IMR-90 (cell line): ENCODE measurements around the gene FCGR3B. TPM values are rescaled to one million over a fixed set of nuclear protein-coding genes. Genes with fewer than 3 reads are reported as not detected.
"Not testable (repeated sequence)": the region's sequence is repeated elsewhere in the genome, so short reads cannot be mapped to it uniquely, and the experiment has no call there.

Experiments used
- ATAC-seq: fragments of 200-7000 bp; cut with Tn5 transposase; 2 replicates; pipeline ENCODE4 v1.9.1; 2020; ENCODE audit warnings: low read depth, mild to moderate bottlenecking, moderate library complexity
- BruUV-seq: library from RNA; stranded (reverse); fragments of 400-500 nt; replicated peaks from 2 replicates; lab custom pipeline; 2021; lab: Mats Ljungman, UMichigan
- CTCF ChIA-PET: fragments of 300-600 bp; formaldehyde crosslinking; extraction: SDS; loops from one replicate; lab custom pipeline; 2021; ENCODE audit warnings: antibody characterized with exemption; lab: Yijun Ruan, JAX
- POLR2A ChIA-PET: fragments of 300-600 bp; sonication (Branson Sonifier 250); formaldehyde crosslinking; loops from one replicate; lab custom pipeline; 2022; ENCODE audit warnings: antibody characterized with exemption; ENCODE audit not compliant: unreplicated experiment; lab: Charles Lee
- DNase-seq: peaks from one replicate; pipeline ENCODE4 v3.0.0; 2013
- H2AFZ ChIP-seq: replicated peaks from 2 replicates; pipeline ENCODE3; 2013; ENCODE audit warnings: low read length, mild to moderate bottlenecking; ENCODE audit not compliant: poor library complexity
- H2AK5ac ChIP-seq: 2 replicates; pipeline ENCODE4 v1.6.1; 2013; ENCODE audit warnings: low read depth, low read length, inconsistent platforms
- H2AK9ac ChIP-seq: replicated peaks from 2 replicates; pipeline ENCODE3; 2013; ENCODE audit warnings: mild to moderate bottlenecking, low read depth, low read length, moderate library complexity; ENCODE audit not compliant: poor library complexity
- H2BK120ac ChIP-seq: 2 replicates; pipeline ENCODE4 v1.6.1; 2013; ENCODE audit warnings: low read depth, low read length, inconsistent platforms
- H2BK15ac ChIP-seq: 3 replicates; pipeline ENCODE4 v1.6.1; 2013; ENCODE audit warnings: low read depth, low read length, inconsistent platforms
- H2BK20ac ChIP-seq: 2 replicates; pipeline ENCODE4 v1.6.1; 2013; ENCODE audit warnings: low read depth, mild to moderate bottlenecking, inconsistent platforms, low read length, moderate library complexity
- H2BK5ac ChIP-seq: 2 replicates; pipeline ENCODE4 v1.6.1; 2013; ENCODE audit warnings: mild to moderate bottlenecking, low read depth, low read length, inconsistent platforms; ENCODE audit not compliant: poor library complexity, severe bottlenecking
- H3K14ac ChIP-seq: replicated peaks from 2 replicates; pipeline ENCODE4 v1.6.1; 2013; ENCODE audit warnings: low read depth, low read length, inconsistent platforms
- H3K18ac ChIP-seq: 2 replicates; pipeline ENCODE4 v1.6.1; 2013; ENCODE audit warnings: low read depth, low read length, control low read depth
- H3K23ac ChIP-seq: 2 replicates; pipeline ENCODE4 v1.6.1; 2013; ENCODE audit warnings: low read depth, low read length, inconsistent platforms
- H3K27ac ChIP-seq: 2 replicates; pipeline ENCODE4 v1.5.1; 2013; ENCODE audit warnings: mild to moderate bottlenecking, control low read depth, low read length; ENCODE audit not compliant: insufficient read depth
- H3K27me3 ChIP-seq: 2 replicates; pipeline ENCODE4 v1.6.1; 2013; ENCODE audit warnings: low read length; ENCODE audit not compliant: control insufficient read depth, insufficient read depth
- H3K36me3 ChIP-seq: 2 replicates; pipeline ENCODE4 v1.6.1; 2013; ENCODE audit warnings: low read length, mixed read lengths; ENCODE audit not compliant: control insufficient read depth, insufficient read depth
- H3K4ac ChIP-seq: 2 replicates; pipeline ENCODE4 v1.6.1; 2013; ENCODE audit warnings: low read depth, low read length, inconsistent platforms
- H3K4me1 ChIP-seq: 2 replicates; pipeline ENCODE4 v1.6.1; 2013; ENCODE audit warnings: low read length, mixed read lengths; ENCODE audit not compliant: control insufficient read depth, insufficient read depth
- H3K4me2 ChIP-seq: 2 replicates; pipeline ENCODE4 v1.6.1; 2013; ENCODE audit warnings: low read depth, mild to moderate bottlenecking, control low read depth, low read length, moderate library complexity
- H3K4me3 ChIP-seq: 2 replicates; pipeline ENCODE4 v1.5.1; 2013; ENCODE audit warnings: low read depth, mild to moderate bottlenecking, control low read depth, low read length, moderate library complexity; ENCODE audit not compliant: insufficient read depth
- H3K56ac ChIP-seq: 2 replicates; pipeline ENCODE4 v1.6.1; 2013; ENCODE audit warnings: low read length, inconsistent platforms; ENCODE audit not compliant: insufficient read depth; ENCODE audit errors: extremely low read depth
- H3K79me1 ChIP-seq, 2 experiments: 2 replicates each; pipeline ENCODE4 v1.6.1; 2013; ENCODE audit warnings: low read length in 2 of 2, inconsistent platforms in 1 of 2, low read depth in 1 of 2
- H3K9ac ChIP-seq: 2 replicates; pipeline ENCODE4 v1.6.1; 2013; ENCODE audit warnings: low read depth, low read length, control low read depth
- H3K9me1 ChIP-seq: 2 replicates; pipeline ENCODE4 v1.6.1; 2013; ENCODE audit warnings: low read length, inconsistent platforms; ENCODE audit not compliant: insufficient read depth
- H3K9me3 ChIP-seq: 2 replicates; pipeline ENCODE4 v1.6.1; 2013; ENCODE audit warnings: low read length; ENCODE audit not compliant: control insufficient read depth, insufficient read depth
- H4K20me1 ChIP-seq: 2 replicates; pipeline ENCODE4 v1.6.1; 2013; ENCODE audit warnings: low read length, inconsistent platforms; ENCODE audit not compliant: insufficient read depth
- H4K5ac ChIP-seq: 2 replicates; pipeline ENCODE4 v1.6.1; 2013; ENCODE audit warnings: mild to moderate bottlenecking, low read depth, low read length, control low read depth
- H4K8ac ChIP-seq, 2 experiments: 2 replicates each; pipeline ENCODE4 v1.6.1; 2013; ENCODE audit warnings: low read depth in 2 of 2, low read length in 2 of 2, control low read depth in 1 of 2, inconsistent platforms in 1 of 2
- H4K91ac ChIP-seq: 2 replicates; pipeline ENCODE4 v1.6.1; 2013; ENCODE audit warnings: low read depth, low read length, inconsistent platforms; ENCODE audit not compliant: insufficient read depth
- WGBS, 2 experiments: methylation state at CpG; one replicate each; pipeline versions ENCODE4 v1.1.5 to v1.1.7; 2013; ENCODE audit warnings: missing lambda C conversion rate in 2 of 2; ENCODE audit not compliant: insufficient read length in 1 of 2; ENCODE audit errors: extremely low coverage in 2 of 2; 5-methylcytosine and 5-hydroxymethylcytosine counted together
- dilution Hi-C: fragments of 300-500 bp; cut with HindIII; formaldehyde crosslinking; loops from one replicate; pipeline ENCODE4 v1.14.3; 2018; ENCODE audit warnings: low sequenced_read_pairs; ENCODE audit not compliant: unreplicated experiment
- in situ Hi-C: fragments of 300-500 bp; cut with MboI; formaldehyde crosslinking; loops from 3 replicates; pipeline ENCODE4 v1.14.3; 2019; ENCODE audit warnings: low sequenced_read_pairs, inconsistent platforms, mixed read lengths
- intact Hi-C: fragments of 100-400 bp; cut with micrococcal nuclease; formaldehyde crosslinking; loops from 2 replicates; pipeline ENCODE4 v1.10.0; 2022
- polyA plus RNA-seq, 3 experiments: library from polyadenylated mRNA; depleted of rRNA; stranded (reverse); fragments of >200 nt; gene quantifications; 2 replicates each; pipeline ENCODE4 v1.2.3, GENCODE V29; 2012; ENCODE audit warnings: low replicate concordance in 1 of 3
- total RNA-seq: library from RNA; depleted of rRNA; stranded (reverse); fragments of >200 nt; gene quantifications from 2 replicates; pipeline ENCODE4 v1.2.3, GENCODE V29; 2012

The FCGR3B gene
- total and polyA plus RNA-seq, 2 of the 4 experiments (the other 2 are of a cell fraction) = not detected

GRCh38 chr1:161579856-161580507, 51.0 kb downstream of the FCGR3B start:
- H3K36me3 ChIP-seq, H2AFZ ChIP-seq, H4K8ac ChIP-seq, CTCF ChIA-PET, in situ Hi-C loops, H2AK5ac ChIP-seq, H3K27me3 ChIP-seq, H2BK20ac ChIP-seq, H2BK15ac ChIP-seq, H3K4me3 ChIP-seq, H4K5ac ChIP-seq, H4K20me1 ChIP-seq, H3K23ac ChIP-seq, H3K14ac ChIP-seq, H2BK5ac ChIP-seq, H3K4me2 ChIP-seq, H4K91ac ChIP-seq, H3K9me3 ChIP-seq, DNase-seq, dilution Hi-C loops, H3K18ac ChIP-seq, H3K4ac ChIP-seq, H2BK120ac ChIP-seq, BruUV-seq, intact Hi-C loops, H3K79me1 ChIP-seq, H3K4me1 ChIP-seq, H3K9me1 ChIP-seq, H3K27ac ChIP-seq, ATAC-seq, H3K9ac ChIP-seq, H2AK9ac ChIP-seq, H3K56ac ChIP-seq, POLR2A ChIA-PET: not testable (repeated sequence)
- WGBS, 2 experiments = no CpG with 5 or more reads among the region's 8 CpGs

GRCh38 chr1:161576676-161577075, 54.3 kb downstream of the FCGR3B start:
- not testable (repeated sequence) for H2BK20ac ChIP-seq

More at GRCh38 chr1:161576676-161577075, 54.3 kb downstream of the FCGR3B start:
- H3K14ac ChIP-seq, intact Hi-C loops, H3K9me1 ChIP-seq, H3K4me3 ChIP-seq, DNase-seq, H4K8ac ChIP-seq, H4K5ac ChIP-seq, H3K4me2 ChIP-seq, BruUV-seq, H3K18ac ChIP-seq, H4K91ac ChIP-seq, in situ Hi-C loops, H3K27me3 ChIP-seq, H3K79me1 ChIP-seq, H3K4me1 ChIP-seq, ATAC-seq, H4K20me1 ChIP-seq, H2AK5ac ChIP-seq, H3K56ac ChIP-seq, H3K4ac ChIP-seq, H3K27ac ChIP-seq, POLR2A ChIA-PET, H2BK15ac ChIP-seq, CTCF ChIA-PET, dilution Hi-C loops, H2AK9ac ChIP-seq, H3K9ac ChIP-seq, H3K9me3 ChIP-seq, H2BK120ac ChIP-seq, H2AFZ ChIP-seq, H3K23ac ChIP-seq, H3K36me3 ChIP-seq, H2BK5ac ChIP-seq: not testable (repeated sequence)
